Right atrium auricular region (tissue), 2 donors: Measurements from ENCODE around the gene KCND3. TPM values are rescaled to one million over a fixed set of nuclear protein-coding genes. Genes with fewer than 3 reads are reported as not detected.

Experiments
- DNase-seq: peaks from one replicate; pipeline ENCODE4 v3.0.0-alpha.2; 2019; ENCODE audit warnings: low spot score
- H3K27ac ChIP-seq, 2 donors: fragments of 200-600 bp; sonication (generic); 1 replicate in 1 of 2; 2 replicates in 1 of 2; pipeline ENCODE4 v1.5.1; 2016 to 2019
- H3K27me3 ChIP-seq, 2 donors: fragments of 200-600 bp; sonication (generic); one replicate each; pipeline versions ENCODE4 v1.5.1 to v1.6.0; 2017 to 2019
- H3K36me3 ChIP-seq: fragments of 200-600 bp; sonication (generic); one replicate; pipeline ENCODE4 v1.5.1; 2016
- H3K4me1 ChIP-seq, 2 donors: fragments of 200-600 bp; sonication (generic); one replicate each; pipeline versions ENCODE4 v1.5.1 to v1.6.0; 2017 to 2019
- H3K4me3 ChIP-seq, 2 donors: fragments of 200-600 bp; sonication (generic); 1 replicate in 1 of 2; 2 replicates in 1 of 2; pipeline ENCODE4 v1.5.1; 2017 to 2019; ENCODE audit warnings: mild to moderate bottlenecking in 1 of 2, moderate library complexity in 1 of 2
- H3K9me3 ChIP-seq, 2 donors: fragments of 200-600 bp; sonication (generic); one replicate each; pipeline ENCODE4 v1.5.1; 2019
- total RNA-seq, 2 donors: library from RNA; depleted of rRNA; stranded (reverse); fragments of >200 nt; gene quantifications; one replicate each; pipeline ENCODE4 v1.1.0, GENCODE V29; 2016
- TF ChIP-seq, protein P1 (sequence below), 2 donors: fragments of 200-600 bp; sonication (generic); IDR thresholded peaks; one replicate each; pipeline ENCODE4 v1.5.1; 2019; ENCODE audit warnings: antibody characterized with exemption in 2 of 2

Gene KCND3
- total RNA-seq, 2 donors from 2014 or later: 19.6 to 24.9 TPM

DNA sequence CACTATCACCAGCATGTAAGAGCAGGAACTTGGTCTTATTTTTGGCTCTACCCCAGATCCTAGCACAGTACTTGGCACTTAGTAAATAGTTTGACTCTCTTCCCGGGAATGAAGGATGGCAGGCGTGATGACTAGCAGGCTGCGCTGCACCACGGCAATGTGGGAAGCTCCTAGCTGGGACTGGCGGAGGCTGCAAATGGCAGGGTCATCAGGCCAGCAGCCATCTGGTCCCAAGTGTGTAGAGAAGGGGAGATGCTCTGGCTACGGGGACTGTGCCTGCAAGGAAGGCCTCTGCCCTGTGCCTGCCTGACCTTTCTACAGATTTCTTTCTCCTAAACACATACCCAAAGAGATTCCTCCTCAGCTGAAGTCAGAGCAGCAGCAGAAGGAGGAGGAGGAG lies 95.0 kb downstream of the KCND3 start:
- TF ChIP-seq, protein P1, sequence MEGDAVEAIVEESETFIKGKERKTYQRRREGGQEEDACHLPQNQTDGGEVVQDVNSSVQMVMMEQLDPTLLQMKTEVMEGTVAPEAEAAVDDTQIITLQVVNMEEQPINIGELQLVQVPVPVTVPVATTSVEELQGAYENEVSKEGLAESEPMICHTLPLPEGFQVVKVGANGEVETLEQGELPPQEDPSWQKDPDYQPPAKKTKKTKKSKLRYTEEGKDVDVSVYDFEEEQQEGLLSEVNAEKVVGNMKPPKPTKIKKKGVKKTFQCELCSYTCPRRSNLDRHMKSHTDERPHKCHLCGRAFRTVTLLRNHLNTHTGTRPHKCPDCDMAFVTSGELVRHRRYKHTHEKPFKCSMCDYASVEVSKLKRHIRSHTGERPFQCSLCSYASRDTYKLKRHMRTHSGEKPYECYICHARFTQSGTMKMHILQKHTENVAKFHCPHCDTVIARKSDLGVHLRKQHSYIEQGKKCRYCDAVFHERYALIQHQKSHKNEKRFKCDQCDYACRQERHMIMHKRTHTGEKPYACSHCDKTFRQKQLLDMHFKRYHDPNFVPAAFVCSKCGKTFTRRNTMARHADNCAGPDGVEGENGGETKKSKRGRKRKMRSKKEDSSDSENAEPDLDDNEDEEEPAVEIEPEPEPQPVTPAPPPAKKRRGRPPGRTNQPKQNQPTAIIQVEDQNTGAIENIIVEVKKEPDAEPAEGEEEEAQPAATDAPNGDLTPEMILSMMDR (IDR thresholded peaks at IDR 0.05): no peak
- H3K27ac ChIP-seq: no peak overlapping the region
- DNase-seq: no peak
- no peaks in the 10 kb centered on the region for H3K4me1 ChIP-seq
- no peaks in the 10 kb centered on the region for H3K36me3 ChIP-seq
- H3K4me3 ChIP-seq: no peak overlapping the region
- no peaks in the 10 kb centered on the region for H3K9me3 ChIP-seq
- H3K27me3 ChIP-seq: no peaks in the 10 kb centered on the region

DNA sequence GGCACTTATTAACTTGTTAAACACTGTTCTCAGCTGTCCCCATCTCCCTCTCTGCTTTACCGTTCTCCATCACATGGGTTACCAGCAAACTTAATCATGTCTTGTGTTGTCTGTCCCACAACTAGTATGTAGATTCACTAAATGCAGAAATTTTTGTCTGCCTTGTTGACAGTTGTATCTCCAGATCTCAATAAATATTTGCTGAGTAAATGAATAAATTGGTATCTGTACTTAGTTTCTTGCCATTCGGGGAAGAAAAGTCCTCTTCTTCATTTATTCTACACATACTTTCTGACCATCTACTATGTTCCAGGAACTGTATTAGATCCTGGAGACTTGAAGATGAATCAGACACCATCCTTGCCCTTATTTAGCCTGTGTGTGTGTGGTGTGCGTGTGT lies 97.9 kb downstream of the KCND3 start:
- Histone ChIP-seq H3K9me3 (no peaks in the 10 kb centered on the region), H3K27ac (no peak overlapping the region), H3K36me3 (no peaks in the 10 kb centered on the region), H3K4me3 (no peak overlapping the region), H3K27me3 (no peaks in the 10 kb centered on the region), H3K4me1 (no peaks in the 10 kb centered on the region)
- TF ChIP-seq, protein P1 (IDR thresholded peaks at IDR 0.05): no peak
- no peak for DNase-seq

DNA sequence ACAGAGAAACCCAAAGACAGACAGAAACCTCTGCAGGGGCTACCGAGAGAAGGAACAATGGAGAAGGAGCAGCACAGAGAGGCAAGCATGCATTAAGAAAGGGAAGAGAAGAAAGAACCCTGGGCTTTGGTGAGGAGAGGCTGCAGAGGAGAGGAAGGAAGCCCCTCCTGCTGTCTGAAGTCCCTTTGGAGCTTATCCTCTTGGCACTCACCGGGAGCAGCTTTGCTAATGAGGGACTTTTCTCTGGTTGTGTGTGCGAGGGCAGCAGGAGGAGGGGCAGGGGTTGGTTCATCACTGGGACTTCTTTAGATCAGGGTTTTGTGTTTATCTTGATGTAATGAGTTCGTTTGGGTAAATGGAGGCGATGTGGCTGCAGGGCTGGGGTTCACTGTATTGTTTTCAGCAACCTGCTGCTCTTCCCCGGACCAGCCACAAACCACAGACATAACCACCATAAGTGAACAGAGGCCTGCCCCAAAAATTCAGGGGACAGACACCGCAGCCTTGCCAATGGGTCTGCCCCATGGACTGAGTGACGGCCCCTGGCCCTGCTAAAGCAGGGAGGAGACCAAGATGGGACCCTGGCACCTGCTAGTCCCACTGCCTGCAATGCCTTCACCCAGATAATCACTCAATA lies 100.6 kb downstream of the KCND3 start:
- Histone ChIP-seq H3K9me3 (no peaks in the 10 kb centered on the region), H3K27me3 (no peaks in the 10 kb centered on the region), H3K4me1 (peaks cover 0 to 2% of the 10 kb centered on the region in 2 donors), H3K36me3 (no peaks in the 10 kb centered on the region), H3K4me3 (no peak overlapping the region), H3K27ac (no peak overlapping the region)
- TF ChIP-seq, protein P1 (IDR thresholded peaks at IDR 0.05): no peak
- DNase-seq: no peak

DNA sequence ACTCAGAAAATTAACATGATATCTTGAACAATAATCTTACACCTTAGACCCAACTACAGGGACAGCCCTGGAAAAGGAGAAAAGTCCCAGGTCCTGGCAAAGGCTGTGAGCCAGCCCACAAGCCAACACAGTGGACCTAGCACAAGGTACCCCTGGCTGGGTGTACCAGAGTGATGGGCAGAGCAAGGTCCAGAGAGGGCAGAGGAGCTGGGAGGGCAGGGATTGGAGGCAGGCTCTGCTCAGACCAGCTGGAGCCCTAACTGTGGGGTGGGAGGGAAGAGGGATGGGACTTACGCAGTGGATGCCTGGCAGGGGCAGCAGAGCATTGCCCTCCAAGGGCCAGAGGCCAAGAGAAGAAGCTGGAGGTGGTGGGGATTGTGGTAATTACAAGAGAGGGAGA lies 101.6 kb downstream of the KCND3 start:
- no peak for DNase-seq
- H3K4me1 ChIP-seq: peaks cover 0 to 10% of the 10 kb centered on the region in 2 donors
- no peak overlapping the region for H3K4me3 ChIP-seq
- H3K36me3 ChIP-seq: no peaks in the 10 kb centered on the region
- no peak overlapping the region for H3K27ac ChIP-seq
- TF ChIP-seq, protein P1 (IDR thresholded peaks at IDR 0.05): no peak
- H3K27me3 ChIP-seq: no peaks in the 10 kb centered on the region
- H3K9me3 ChIP-seq: no peaks in the 10 kb centered on the region

DNA sequence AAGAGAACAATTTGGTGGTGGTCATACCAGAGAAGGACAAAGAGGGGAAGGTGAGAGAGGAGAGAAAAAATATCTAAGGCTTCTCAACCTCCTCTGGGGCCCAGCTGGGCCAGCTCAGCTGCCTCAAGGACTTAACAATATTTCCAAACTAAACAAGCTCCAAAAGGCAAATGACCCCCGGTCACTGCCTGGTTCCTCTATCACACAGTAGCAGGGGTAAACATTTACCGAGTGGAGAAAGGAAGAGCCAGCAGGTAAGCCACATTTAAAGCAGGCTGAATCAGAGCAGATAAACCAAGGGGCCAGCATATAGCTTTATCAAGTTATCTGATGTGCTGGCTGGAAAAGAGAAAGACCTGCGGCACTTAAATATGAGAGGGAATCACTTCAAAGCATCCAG lies 102.1 kb downstream of the KCND3 start:
- peaks cover 0 to 15% of the 10 kb centered on the region in 2 donors for H3K4me1 ChIP-seq
- DNase-seq: no peak
- no peak overlapping the region for H3K4me3 ChIP-seq
- H3K36me3 ChIP-seq: no peaks in the 10 kb centered on the region
- TF ChIP-seq, protein P1 (IDR thresholded peaks at IDR 0.05): no peak
- no peaks in the 10 kb centered on the region for H3K9me3 ChIP-seq
- H3K27me3 ChIP-seq: no peaks in the 10 kb centered on the region
- peak overlapping the region; percentile 57 to 78 for H3K27ac ChIP-seq

DNA sequence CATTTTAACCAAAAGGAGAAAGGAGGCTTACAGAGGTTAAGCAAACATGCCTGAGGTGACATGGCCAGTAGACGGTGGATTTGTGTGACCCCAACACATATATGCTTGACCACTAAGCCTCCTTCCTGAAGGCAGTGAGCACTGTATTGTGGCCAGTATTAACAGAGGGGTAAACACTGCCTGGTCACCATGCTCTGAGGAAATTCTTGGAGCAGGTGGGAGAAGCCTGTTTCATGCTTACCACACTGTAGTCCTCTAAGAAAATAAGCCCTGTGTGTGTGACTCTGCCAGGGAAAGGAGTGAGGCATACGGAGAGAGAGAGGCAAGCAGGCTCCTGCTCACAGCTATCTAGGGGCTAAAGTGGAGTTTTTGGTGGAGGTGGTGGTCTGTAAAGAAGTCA lies 102.7 kb downstream of the KCND3 start:
- H3K36me3 ChIP-seq: no peaks in the 10 kb centered on the region
- H3K9me3 ChIP-seq: no peaks in the 10 kb centered on the region
- H3K27me3 ChIP-seq: no peaks in the 10 kb centered on the region
- TF ChIP-seq, protein P1 (IDR thresholded peaks at IDR 0.05): no peak
- H3K4me3 ChIP-seq: no peak overlapping the region
- DNase-seq: no peak
- H3K4me1 ChIP-seq: peaks cover 0 to 19% of the 10 kb centered on the region in 2 donors
- H3K27ac ChIP-seq: peak overlapping the region; percentile 57 to 78
